ENCODE measurements around the gene MAP3K8. TPM values are rescaled to one million over a fixed set of nuclear protein-coding genes. Genes with fewer than 3 reads are reported as not detected.
A peak's percentile ranks its signal among the peaks of the same experiment; 100 is the strongest.

Gene MAP3K8
- total RNA-seq, 1 experiment from 2014 or later = 4.8 TPM

DNA sequence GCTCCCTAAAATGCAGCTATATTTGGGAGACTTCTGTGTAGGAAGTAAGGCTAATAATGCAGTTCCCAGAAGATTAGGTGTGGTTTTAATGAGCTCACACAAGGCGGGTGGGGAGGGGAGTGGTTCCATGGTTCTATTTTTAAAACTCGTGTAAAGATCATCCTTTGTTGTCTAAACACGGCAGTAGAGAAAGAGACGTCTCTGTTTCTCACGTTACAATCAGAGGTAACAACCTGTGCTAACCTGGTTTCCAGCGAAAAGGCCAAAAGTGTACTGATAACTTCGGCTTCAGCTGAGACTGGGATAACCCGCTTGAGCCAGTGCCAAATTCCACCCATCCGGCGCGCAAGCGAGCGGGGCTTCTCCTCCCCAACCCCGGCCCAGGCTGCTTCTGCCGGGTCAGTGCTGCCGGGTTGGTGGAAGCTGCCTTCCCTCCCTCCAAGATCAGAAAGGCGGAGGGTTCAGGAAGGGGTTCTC is 2.5 kb upstream of the MAP3K8 start:
- intact Hi-C loops (cut with micrococcal nuclease; ENCODE audit: unreplicated experiment) (no loop called here), in situ Hi-C loops (cut with HindIII; ENCODE audit: low pct_unique_long_range_greater_than_20kb, low sequenced_read_pairs) (no loop called here)
- TF ChIP-seq SIN3A (IDR thresholded peaks at IDR 0.05; ENCODE audit: borderline replicate concordance, insufficient read depth, low read depth, low read length) = no peak
- TF ChIP-seq, protein P1, sequence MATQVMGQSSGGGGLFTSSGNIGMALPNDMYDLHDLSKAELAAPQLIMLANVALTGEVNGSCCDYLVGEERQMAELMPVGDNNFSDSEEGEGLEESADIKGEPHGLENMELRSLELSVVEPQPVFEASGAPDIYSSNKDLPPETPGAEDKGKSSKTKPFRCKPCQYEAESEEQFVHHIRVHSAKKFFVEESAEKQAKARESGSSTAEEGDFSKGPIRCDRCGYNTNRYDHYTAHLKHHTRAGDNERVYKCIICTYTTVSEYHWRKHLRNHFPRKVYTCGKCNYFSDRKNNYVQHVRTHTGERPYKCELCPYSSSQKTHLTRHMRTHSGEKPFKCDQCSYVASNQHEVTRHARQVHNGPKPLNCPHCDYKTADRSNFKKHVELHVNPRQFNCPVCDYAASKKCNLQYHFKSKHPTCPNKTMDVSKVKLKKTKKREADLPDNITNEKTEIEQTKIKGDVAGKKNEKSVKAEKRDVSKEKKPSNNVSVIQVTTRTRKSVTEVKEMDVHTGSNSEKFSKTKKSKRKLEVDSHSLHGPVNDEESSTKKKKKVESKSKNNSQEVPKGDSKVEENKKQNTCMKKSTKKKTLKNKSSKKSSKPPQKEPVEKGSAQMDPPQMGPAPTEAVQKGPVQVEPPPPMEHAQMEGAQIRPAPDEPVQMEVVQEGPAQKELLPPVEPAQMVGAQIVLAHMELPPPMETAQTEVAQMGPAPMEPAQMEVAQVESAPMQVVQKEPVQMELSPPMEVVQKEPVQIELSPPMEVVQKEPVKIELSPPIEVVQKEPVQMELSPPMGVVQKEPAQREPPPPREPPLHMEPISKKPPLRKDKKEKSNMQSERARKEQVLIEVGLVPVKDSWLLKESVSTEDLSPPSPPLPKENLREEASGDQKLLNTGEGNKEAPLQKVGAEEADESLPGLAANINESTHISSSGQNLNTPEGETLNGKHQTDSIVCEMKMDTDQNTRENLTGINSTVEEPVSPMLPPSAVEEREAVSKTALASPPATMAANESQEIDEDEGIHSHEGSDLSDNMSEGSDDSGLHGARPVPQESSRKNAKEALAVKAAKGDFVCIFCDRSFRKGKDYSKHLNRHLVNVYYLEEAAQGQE (IDR thresholded peaks at IDR 0.05; ENCODE audit: insufficient read depth in 1 of 2, low read depth in 2 of 2, low read length in 1 of 2) = no peak
- no peak for TF ChIP-seq POLR2AphosphoS5 (IDR thresholded peaks at IDR 0.05; ENCODE audit: low read depth, low read length)
- TF ChIP-seq TCF7L2 (IDR thresholded peaks at IDR 0.05; ENCODE audit: low read depth, low read length) = no peak
- Histone ChIP-seq H3K9me3 (ENCODE audit: control insufficient read depth, insufficient read depth, low read depth, low read length) (no peaks in the 10 kb centered on the region), H3K36me3 (ENCODE audit: control insufficient read depth, insufficient read depth, low read length) (no peaks in the 10 kb centered on the region; the same call in 1 of the 2 replicates), H3K27ac (ENCODE audit: low read length) (peak overlapping the region; percentile 0; the same call in 1 of the 2 replicates), H3K27me3 (ENCODE audit: control insufficient read depth, insufficient read depth, low read length) (no peaks in the 10 kb centered on the region), H3K4me1 (ENCODE audit: control insufficient read depth, insufficient read depth, low read length) (peaks cover 10% of the 10 kb centered on the region), H3K4me3 (ENCODE audit: low read depth in 2 of 2, low read length in 2 of 2) (0 out of 4 replicates have a peak overlapping the region, but pooled peaks of 1 of the 2 experiments have one; percentile 8)
- no peak for ATAC-seq
- CTCF ChIA-PET = no interaction called here
- no TSS peak for BruUV-seq (replicated peaks)
- POLR2A ChIA-PET = interaction anchor here (0.5 to 0.6 kb wide), 2 partner anchors 21 to 82 kb away, joined by 5 to 6 read pairs; partner anchors contain the start of gene MTPAP
- DNase-seq (ENCODE audit: low read depth, low spot score) = no peak

DNA sequence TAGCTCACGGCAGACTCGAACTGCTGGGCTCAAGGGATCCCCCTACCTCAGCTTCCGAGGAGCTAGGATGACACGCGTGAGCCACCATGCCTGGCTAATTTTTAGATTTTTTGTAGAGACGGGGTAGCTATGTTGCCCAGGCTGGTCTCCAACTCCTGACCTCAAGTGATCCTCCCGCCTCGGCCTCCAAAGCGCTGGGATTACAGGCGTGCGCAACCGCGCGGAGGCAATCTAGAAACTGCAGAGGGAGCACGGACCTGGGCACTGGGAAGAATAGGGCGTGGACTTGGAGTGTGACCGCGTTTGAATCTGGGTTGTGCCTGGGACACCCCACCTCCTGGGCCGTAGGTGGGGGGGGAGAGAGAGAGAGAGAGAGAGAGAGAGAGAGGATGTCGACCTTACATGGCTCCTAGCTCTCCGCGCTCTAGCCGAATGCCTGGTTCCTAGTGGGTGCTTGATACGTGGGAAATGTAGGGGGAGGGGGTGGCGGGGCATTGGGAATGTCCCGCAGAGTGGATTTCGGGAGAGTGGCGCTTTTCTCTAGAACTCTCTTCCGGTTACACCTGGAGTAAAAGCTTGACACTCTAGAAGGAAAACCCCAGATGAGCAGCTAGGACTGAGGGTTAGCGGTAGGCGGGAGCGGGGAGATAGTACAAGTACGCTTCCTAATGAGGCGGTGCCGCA is 1.2 kb upstream of the MAP3K8 start:
- intact Hi-C loops (cut with micrococcal nuclease; ENCODE audit: unreplicated experiment) = no loop called here

More for the DNA sequence above, 1.2 kb upstream of the MAP3K8 start:
- no peaks in the 10 kb centered on the region for H3K27me3 ChIP-seq (ENCODE audit: control insufficient read depth, insufficient read depth, low read length)
- POLR2A ChIA-PET = interaction anchor here (0.7 kb wide), 1 partner anchor 443 kb away, joined by 6 read pairs; no protein-coding TSS in a partner anchor
- H3K4me1 ChIP-seq (ENCODE audit: control insufficient read depth, insufficient read depth, low read length) = peaks cover 18% of the 10 kb centered on the region
- CTCF ChIA-PET = interaction anchor here (0.5 kb wide), 1 partner anchor 207 kb away, joined by 4 read pairs; no protein-coding TSS in a partner anchor
- H3K9me3 ChIP-seq (ENCODE audit: control insufficient read depth, insufficient read depth, low read depth, low read length) = no peaks in the 10 kb centered on the region
- peak overlapping the region; percentile 85 for H3K27ac ChIP-seq (ENCODE audit: low read length)
- in situ Hi-C loops (cut with HindIII; ENCODE audit: low pct_unique_long_range_greater_than_20kb, low sequenced_read_pairs) = no loop called here
- no peaks in the 10 kb centered on the region; the same call in 1 of the 2 replicates for H3K36me3 ChIP-seq (ENCODE audit: control insufficient read depth, insufficient read depth, low read length)
- TF ChIP-seq POLR2AphosphoS5 (IDR thresholded peaks at IDR 0.05; ENCODE audit: low read depth, low read length) (no peak), SIN3A (IDR thresholded peaks at IDR 0.05; ENCODE audit: borderline replicate concordance, insufficient read depth, low read depth, low read length) (no peak), TCF7L2 (IDR thresholded peaks at IDR 0.05; ENCODE audit: low read depth, low read length) (no peak)
- TF ChIP-seq, protein P1 (IDR thresholded peaks at IDR 0.05; ENCODE audit: insufficient read depth in 1 of 2, low read depth in 2 of 2, low read length in 1 of 2) = no peak
- TF ChIP-seq, protein P2, sequence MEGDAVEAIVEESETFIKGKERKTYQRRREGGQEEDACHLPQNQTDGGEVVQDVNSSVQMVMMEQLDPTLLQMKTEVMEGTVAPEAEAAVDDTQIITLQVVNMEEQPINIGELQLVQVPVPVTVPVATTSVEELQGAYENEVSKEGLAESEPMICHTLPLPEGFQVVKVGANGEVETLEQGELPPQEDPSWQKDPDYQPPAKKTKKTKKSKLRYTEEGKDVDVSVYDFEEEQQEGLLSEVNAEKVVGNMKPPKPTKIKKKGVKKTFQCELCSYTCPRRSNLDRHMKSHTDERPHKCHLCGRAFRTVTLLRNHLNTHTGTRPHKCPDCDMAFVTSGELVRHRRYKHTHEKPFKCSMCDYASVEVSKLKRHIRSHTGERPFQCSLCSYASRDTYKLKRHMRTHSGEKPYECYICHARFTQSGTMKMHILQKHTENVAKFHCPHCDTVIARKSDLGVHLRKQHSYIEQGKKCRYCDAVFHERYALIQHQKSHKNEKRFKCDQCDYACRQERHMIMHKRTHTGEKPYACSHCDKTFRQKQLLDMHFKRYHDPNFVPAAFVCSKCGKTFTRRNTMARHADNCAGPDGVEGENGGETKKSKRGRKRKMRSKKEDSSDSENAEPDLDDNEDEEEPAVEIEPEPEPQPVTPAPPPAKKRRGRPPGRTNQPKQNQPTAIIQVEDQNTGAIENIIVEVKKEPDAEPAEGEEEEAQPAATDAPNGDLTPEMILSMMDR (IDR thresholded peaks at IDR 0.05) = no peak
- peak; percentile 2; the same call in 1 of the 2 replicates for ATAC-seq
- no TSS peak for BruUV-seq (replicated peaks)
- H3K4me3 ChIP-seq (ENCODE audit: low read depth in 2 of 2, low read length in 2 of 2) = peak overlapping the region; percentile 66 to 79
- no peak for DNase-seq (ENCODE audit: low read depth, low spot score)

Data from Panc1 (cell line).